Neuronal stem cell (in vitro differentiated cells): ENCODE results near the gene MFN2. TPM values are rescaled to one million over a fixed set of nuclear protein-coding genes. Genes with fewer than 3 reads are reported as not detected.
A peak's percentile ranks its signal among the peaks of the same experiment; 100 is the strongest.

ENCODE experiments used
- DNase-seq: peaks from one replicate; pipeline ENCODE4 v3.0.0-alpha.2; 2013; ENCODE audit warnings: low spot score
- H2AFZ ChIP-seq: one replicate; pipeline ENCODE4 v1.6.1; 2013; ENCODE audit warnings: mild to moderate bottlenecking, low read length, inconsistent platforms
- H2AK5ac ChIP-seq: 2 replicates; pipeline ENCODE4 v1.6.1; 2013; ENCODE audit warnings: low read depth, mild to moderate bottlenecking, inconsistent platforms, low read length, moderate library complexity, mixed read lengths
- H2BK120ac ChIP-seq: 2 replicates; pipeline ENCODE4 v1.6.1; 2013; ENCODE audit warnings: low read depth, mild to moderate bottlenecking, inconsistent platforms, low read length, moderate library complexity, mixed read lengths
- H2BK12ac ChIP-seq: one replicate; pipeline ENCODE4 v1.6.1; 2013; ENCODE audit warnings: low read length, inconsistent platforms
- H2BK15ac ChIP-seq: 2 replicates; pipeline ENCODE4 v1.6.1; 2013; ENCODE audit warnings: mild to moderate bottlenecking, low read length, inconsistent platforms, mixed read lengths
- H2BK5ac ChIP-seq: one replicate; pipeline ENCODE4 v1.6.1; 2013; ENCODE audit warnings: inconsistent platforms, mild to moderate bottlenecking, low read length, moderate library complexity
- H3K14ac ChIP-seq: one replicate; pipeline ENCODE4 v1.6.1; 2013; ENCODE audit warnings: low read length, inconsistent platforms
- H3K18ac ChIP-seq: 2 replicates; pipeline ENCODE4 v1.6.1; 2013; ENCODE audit warnings: low read length, inconsistent platforms
- H3K23ac ChIP-seq: 2 replicates; pipeline ENCODE4 v1.6.1; 2013; ENCODE audit warnings: low read depth, mild to moderate bottlenecking, mixed read lengths, low read length, inconsistent platforms; ENCODE audit not compliant: poor library complexity
- H3K27ac ChIP-seq: replicated peaks from 3 replicates; pipeline ENCODE4 v1.5.1; 2013; ENCODE audit warnings: low read length, inconsistent platforms
- H3K27me3 ChIP-seq, 3 experiments: 2 replicates each; pipeline ENCODE4 v1.6.1; 2013; ENCODE audit warnings: low read length in 3 of 3, mild to moderate bottlenecking in 2 of 3, inconsistent platforms in 1 of 3, low read depth in 1 of 3, mixed read lengths in 1 of 3, moderate library complexity in 1 of 3; ENCODE audit not compliant: control insufficient read depth in 3 of 3, insufficient read depth in 3 of 3
- H3K36me3 ChIP-seq, 2 donors: replicated peaks in 1 of 2; 2 replicates each; pipeline ENCODE4 v1.6.1; 2013; ENCODE audit warnings: low read length in 2 of 2; ENCODE audit not compliant: control insufficient read depth in 2 of 2, insufficient read depth in 2 of 2
- H3K4ac ChIP-seq: 2 replicates; pipeline ENCODE4 v1.6.1; 2013; ENCODE audit warnings: inconsistent platforms, mild to moderate bottlenecking, low read length, moderate library complexity
- H3K4me1 ChIP-seq, 2 donors: 1 replicate in 1 of 2; 2 replicates in 1 of 2; pipeline ENCODE4 v1.6.1; 2013; ENCODE audit warnings: low read length in 2 of 2, low read depth in 1 of 2; ENCODE audit not compliant: control insufficient read depth in 2 of 2, insufficient read depth in 1 of 2
- H3K4me2 ChIP-seq: one replicate; pipeline ENCODE4 v1.6.1; 2013; ENCODE audit warnings: mild to moderate bottlenecking, low read length, inconsistent platforms; ENCODE audit not compliant: insufficient read depth, poor library complexity, severe bottlenecking
- H3K4me3 ChIP-seq, 2 donors: 2 replicates each; pipeline ENCODE4 v1.5.1; 2013; ENCODE audit warnings: low read length in 2 of 2, mild to moderate bottlenecking in 2 of 2, inconsistent platforms in 1 of 2, moderate library complexity in 1 of 2
- H3K79me1 ChIP-seq: one replicate; pipeline ENCODE4 v1.6.1; 2013; ENCODE audit warnings: low read depth, mild to moderate bottlenecking, inconsistent platforms, low read length, moderate library complexity
- H3K9ac ChIP-seq: one replicate; pipeline ENCODE4 v1.6.1; 2013; ENCODE audit warnings: mild to moderate bottlenecking, low read depth, low read length, inconsistent platforms; ENCODE audit not compliant: poor library complexity
- H3K9me3 ChIP-seq, 2 donors: replicated peaks in 1 of 2; 2 replicates each; pipeline versions ENCODE3 to v1.6.1; 2013; ENCODE audit warnings: low read length in 2 of 2, mild to moderate bottlenecking in 2 of 2, inconsistent platforms in 1 of 2, low read depth in 1 of 2, mixed read lengths in 1 of 2, moderate library complexity in 1 of 2; ENCODE audit not compliant: control insufficient read depth in 2 of 2, insufficient read depth in 1 of 2
- H4K8ac ChIP-seq: one replicate; pipeline ENCODE4 v1.6.1; 2013; ENCODE audit warnings: low read depth, mild to moderate bottlenecking, inconsistent platforms, low read length, moderate library complexity
- H4K91ac ChIP-seq: one replicate; pipeline ENCODE4 v1.6.1; 2013; ENCODE audit warnings: low read length, low read depth, mild to moderate bottlenecking, inconsistent platforms; ENCODE audit not compliant: poor library complexity
- WGBS, 2 donors: extraction: QIAGEN DNeasy Blood & Tissue Kit; methylation state at CpG; one replicate each; pipeline ENCODE4 v1.1.7; 2013; ENCODE audit warnings: missing lambda C conversion rate in 2 of 2, mixed read lengths in 1 of 2; ENCODE audit not compliant: insufficient read length in 2 of 2, insufficient replicate concordance in 1 of 2; ENCODE audit errors: extremely low coverage in 2 of 2; 5-methylcytosine and 5-hydroxymethylcytosine counted together
- polyA plus RNA-seq, 2 experiments: library from polyadenylated mRNA; stranded (reverse); fragments of 200-250 nt; gene quantifications; one replicate each; pipeline ENCODE4 v1.2.3, GENCODE V29; 2013

MFN2 gene
- 35.1 TPM for polyA plus RNA-seq (2013, experiment 1 of 2)
- 33.9 TPM for polyA plus RNA-seq (2013, experiment 2 of 2)

DNA sequence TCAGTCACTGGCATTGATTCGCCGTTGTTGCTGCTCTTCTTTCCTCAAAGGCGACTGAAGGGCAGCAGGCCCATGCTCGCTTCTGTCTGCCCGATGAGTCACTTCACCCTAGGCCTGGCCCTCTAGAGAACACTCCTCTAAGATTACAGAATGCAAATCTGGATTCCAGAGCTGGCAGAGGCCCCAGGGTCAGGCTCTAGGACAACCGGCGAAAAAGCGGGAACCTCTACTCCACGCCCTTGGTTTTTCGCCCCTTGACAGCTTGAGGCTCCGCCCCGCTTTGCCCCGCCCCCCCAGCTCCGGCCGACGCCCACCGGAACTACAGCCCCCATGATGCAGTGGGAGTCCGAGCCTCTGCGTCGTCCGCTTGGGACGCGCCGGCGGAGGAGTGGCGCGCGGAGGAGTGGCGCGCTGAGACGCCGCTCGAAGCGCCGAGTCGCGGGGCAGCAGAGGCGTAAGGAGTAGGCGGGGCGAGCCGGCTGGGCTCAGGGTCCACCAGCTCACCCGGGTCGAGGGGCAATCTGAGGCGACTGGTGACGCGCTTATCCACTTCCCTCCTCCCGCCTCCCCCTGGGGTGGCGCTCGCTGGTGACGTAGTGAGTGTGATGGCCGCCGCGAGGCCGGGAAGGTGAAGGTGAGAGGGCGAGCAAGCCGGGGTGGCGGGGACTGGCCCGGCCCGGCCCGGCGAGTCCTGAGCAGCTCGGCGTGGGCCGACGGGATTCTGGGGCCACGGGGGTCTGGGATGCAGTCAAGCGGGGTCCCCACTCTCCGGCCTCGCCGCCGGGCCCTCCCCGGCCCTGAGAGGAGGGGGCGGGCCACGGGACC, at the start of gene MFN2:
TSS of gene MFN2 (plus strand) at position 594 of the 825 bp plus-strand sequence. CDS start 8,725 bp downstream, outside the sequence.
- Histone ChIP-seq H3K27me3 (no peaks in the 10 kb centered on the region), H3K79me1 (peaks cover 9% of the 10 kb centered on the region), H3K4me3 (peak within 1 kb of the TSS; percentile 91 to 98), H3K4me2 (peak within 1 kb of the TSS; percentile 75), H2BK15ac (no peak within 1 kb of the TSS), H2AK5ac (no peak within 1 kb of the TSS), H3K36me3 (peaks cover 17 to 45% of the 10 kb centered on the region in 2 donors), H3K4me1 (peaks cover 4 to 23% of the 10 kb centered on the region in 2 donors), H3K9ac (peak within 1 kb of the TSS; percentile 78), H2BK12ac (no peak within 1 kb of the TSS), H4K91ac (no peak within 1 kb of the TSS), H3K18ac (peak within 1 kb of the TSS; percentile 92), H2AFZ (peak within 1 kb of the TSS; percentile 81), H3K14ac (no peak within 1 kb of the TSS), H3K23ac (peak within 1 kb of the TSS; percentile 94), H2BK5ac (no peak within 1 kb of the TSS), H4K8ac (no peak within 1 kb of the TSS), H3K27ac (peak within 1 kb of the TSS; percentile 67), H3K4ac (no peak within 1 kb of the TSS), H2BK120ac (no peak within 1 kb of the TSS), H3K9me3 (no peaks in the 10 kb centered on the region)
- DNase-seq = peak; percentile 97
- no CpG with 5 or more reads among the region's 74 CpGs for WGBS, 2 donors

DNA sequence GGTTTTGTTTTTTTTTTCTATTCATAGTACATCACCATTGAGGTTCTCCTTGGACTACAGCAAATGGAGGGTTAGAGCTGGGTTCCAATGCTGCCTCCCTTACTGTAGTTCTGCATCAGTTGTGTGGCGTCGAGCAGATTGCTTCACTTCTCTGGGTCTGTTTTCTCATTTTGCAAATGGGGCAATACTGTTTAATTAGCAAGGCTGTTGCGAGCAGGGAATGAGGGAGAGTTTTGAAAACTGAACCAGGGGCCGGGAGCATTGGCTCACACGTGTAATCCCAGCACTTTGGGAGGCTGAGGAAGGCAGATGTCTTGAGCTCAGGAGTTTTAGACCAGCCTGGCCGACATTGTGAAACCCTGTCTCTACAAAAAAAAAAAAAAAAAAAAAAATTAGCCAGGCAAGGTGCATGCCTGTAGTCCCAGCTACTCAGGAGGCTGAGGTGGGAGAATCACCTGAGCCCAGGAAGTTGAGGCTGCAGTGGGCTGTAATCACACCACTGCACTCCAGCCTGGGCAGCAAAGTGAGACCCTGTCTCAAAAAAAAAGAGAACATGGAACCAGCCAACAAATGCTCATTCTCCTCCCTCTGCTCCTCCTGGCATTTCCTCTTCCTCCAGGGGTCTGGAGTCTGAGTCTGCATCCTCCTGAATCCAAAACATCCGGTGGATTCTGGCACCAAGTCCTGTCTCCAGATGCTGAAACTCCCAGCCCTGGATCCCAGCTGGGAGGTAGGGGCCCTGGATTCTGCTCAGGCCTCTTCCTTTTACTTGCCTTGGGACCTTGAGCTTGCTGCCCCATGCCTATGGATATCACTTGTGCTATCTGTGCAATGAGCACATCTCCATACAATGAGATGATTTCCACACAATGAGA, 49.4 kb upstream of the MFN2 start:
- no peak overlapping the region for H3K18ac ChIP-seq
- H4K91ac ChIP-seq = no peak overlapping the region
- H3K27ac ChIP-seq = peak overlapping the region; percentile 30
- H3K79me1 ChIP-seq = no peaks in the 10 kb centered on the region
- H3K4me3 ChIP-seq = no peak overlapping the region
- H2AFZ ChIP-seq = peak overlapping the region; percentile 72
- H3K4ac ChIP-seq = no peak overlapping the region
- DNase-seq = no peak
- no peak overlapping the region for H2AK5ac ChIP-seq
- no peak overlapping the region for H3K4me2 ChIP-seq
- no peaks in the 10 kb centered on the region for H3K9me3 ChIP-seq
- WGBS, 2 donors = no CpG with 5 or more reads among the region's 7 CpGs
- H4K8ac ChIP-seq = no peak overlapping the region
- H2BK12ac ChIP-seq = peak overlapping the region; percentile 41
- H3K9ac ChIP-seq = no peak overlapping the region
- no peaks in the 10 kb centered on the region for H3K36me3 ChIP-seq
- H3K4me1 ChIP-seq = peaks cover 10 to 13% of the 10 kb centered on the region in 2 donors
- no peak overlapping the region for H2BK5ac ChIP-seq
- H2BK120ac ChIP-seq = no peak overlapping the region
- no peak overlapping the region for H3K14ac ChIP-seq
- no peak overlapping the region for H3K23ac ChIP-seq
- H3K27me3 ChIP-seq = no peaks in the 10 kb centered on the region
- peak overlapping the region; percentile 67 for H2BK15ac ChIP-seq

DNA sequence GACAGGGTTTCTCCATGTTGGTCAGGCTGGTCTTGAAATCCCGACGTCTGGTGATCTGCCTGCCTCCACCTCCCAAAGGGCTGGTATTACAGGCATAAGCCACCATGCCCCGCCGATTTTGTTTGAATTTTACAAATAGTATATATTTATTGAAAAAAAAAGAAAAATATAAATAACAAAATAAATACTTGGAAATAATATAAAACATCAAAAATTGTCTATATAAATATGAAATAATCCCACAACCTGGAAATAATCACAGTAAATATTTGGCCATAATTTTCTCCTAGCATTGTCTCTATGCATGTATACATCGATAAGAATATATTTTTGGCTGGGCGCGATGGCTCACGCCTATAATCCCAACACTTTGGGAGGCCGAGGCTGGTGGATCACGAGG, 48.4 kb upstream of the MFN2 start:
- no peak overlapping the region for H4K91ac ChIP-seq
- peaks cover 8 to 13% of the 10 kb centered on the region in 2 donors for H3K4me1 ChIP-seq
- H2BK15ac ChIP-seq = no peak overlapping the region
- no peak overlapping the region for H2AFZ ChIP-seq
- H3K9me3 ChIP-seq = no peaks in the 10 kb centered on the region
- no peak overlapping the region for H3K4me2 ChIP-seq
- H3K36me3 ChIP-seq = no peaks in the 10 kb centered on the region
- H3K9ac ChIP-seq = no peak overlapping the region
- no peak overlapping the region for H4K8ac ChIP-seq
- H3K4ac ChIP-seq = no peak overlapping the region
- no peak overlapping the region for H2BK12ac ChIP-seq
- H3K23ac ChIP-seq = no peak overlapping the region
- no CpG with 5 or more reads among the region's 10 CpGs for WGBS, 2 donors
- no peaks in the 10 kb centered on the region for H3K27me3 ChIP-seq
- DNase-seq = no peak
- no peak overlapping the region for H3K14ac ChIP-seq
- H2BK120ac ChIP-seq = no peak overlapping the region
- no peak overlapping the region for H3K4me3 ChIP-seq
- no peak overlapping the region for H3K18ac ChIP-seq
- no peak overlapping the region for H3K27ac ChIP-seq
- H3K79me1 ChIP-seq = no peaks in the 10 kb centered on the region
- no peak overlapping the region for H2AK5ac ChIP-seq
- no peak overlapping the region for H2BK5ac ChIP-seq
